GDM1 (cell line): ENCODE measurements around the gene RBM14.
"Not testable (repeated sequence)": the region's sequence is repeated elsewhere in the genome, so short reads cannot be mapped to it uniquely, and the experiment has no call there.

ENCODE experiments used
- DNase-seq: peaks from one replicate; lab custom pipeline; 2025; lab: John Stamatoyannopoulos, UW

The RBM14 gene

GRCh38 chr11:66616379-66617154 lies at the start of gene RBM14:
Gene RBM14 (plus strand): TSS chr11:66616630. CDS start chr11:66616721, 91 bp downstream.
- peak; percentile 98 for DNase-seq

- DNase-seq, result no peak
These were observed 48.7 kb upstream of the RBM14 start for GRCh38 chr11:66567787-66568123.

- DNase-seq, result peak; percentile 18
These were observed 48.1 kb upstream of the RBM14 start, which contains the start of gene CTSF for GRCh38 chr11:66568124-66568916. Gene CTSF (minus strand): TSS chr11:66568606. CDS start chr11:66568486, 120 bp downstream.

- DNase-seq, result no peak
These were observed 47.4 kb upstream of the RBM14 start for GRCh38 chr11:66569076-66569475.

GRCh38 chr11:66570079-66570849 lies 46.2 kb upstream of the RBM14 start:
- no peak for DNase-seq

- DNase-seq, result no peak
These were observed 45.6 kb upstream of the RBM14 start for GRCh38 chr11:66570850-66571180.

GRCh38 chr11:66579017-66579606 lies 37.3 kb upstream of the RBM14 start:
- DNase-seq, result peak; percentile 39

GRCh38 chr11:66580803-66581202 lies 35.6 kb upstream of the RBM14 start:
- no peak for DNase-seq

GRCh38 chr11:66581261-66581660 lies 35.2 kb upstream of the RBM14 start:
- DNase-seq, result no peak

- DNase-seq, result not testable (repeated sequence)
These were observed 33.8 kb upstream of the RBM14 start for GRCh38 chr11:66582565-66583147.

- DNase-seq, result not testable (repeated sequence)
These were observed 31.0 kb upstream of the RBM14 start for GRCh38 chr11:66585447-66585846.

- DNase-seq, result no peak
These were observed 30.3 kb upstream of the RBM14 start for GRCh38 chr11:66586136-66586535.

- not testable (repeated sequence) for DNase-seq
These were observed 27.1 kb upstream of the RBM14 start for GRCh38 chr11:66589315-66589714.

GRCh38 chr11:66589996-66590675 lies 26.3 kb upstream of the RBM14 start:
- DNase-seq, result no peak

- no peak for DNase-seq
These were observed 25.3 kb upstream of the RBM14 start for GRCh38 chr11:66591175-66591574.

GRCh38 chr11:66592457-66593302 lies 23.8 kb upstream of the RBM14 start, which contains the start of the genes CCDC87 and CCS:
Gene CCDC87 (minus strand): TSS chr11:66593063. CDS start chr11:66593015, 48 bp downstream.
Gene CCS (plus strand): TSS chr11:66593185. CDS start chr11:66593262, 77 bp downstream.
- peak; percentile 93 for DNase-seq

- no peak for DNase-seq
These were observed 23.2 kb upstream of the RBM14 start for GRCh38 chr11:66593303-66593635.

- no peak for DNase-seq
These were observed 22.8 kb upstream of the RBM14 start for GRCh38 chr11:66593650-66594049.

- DNase-seq, result no peak
These were observed 21.1 kb upstream of the RBM14 start for GRCh38 chr11:66595245-66595904.

- DNase-seq, result no peak
These were observed 17.4 kb upstream of the RBM14 start for GRCh38 chr11:66598993-66599392.
